SK-N-SH treated with all-trans-retinoic acid at 6 μM for 48 hours (cell line): ENCODE measurements around the gene PLXDC2.

Experiments used
- ATAC-seq: fragments of 200-7000 bp; cut with Tn5 transposase; 3 replicates; pipeline ENCODE4 v1.9.1; 2020; ENCODE audit warnings: mild to moderate bottlenecking, moderate library complexity
- ARNTL ChIP-seq: fragments of 450-650 bp; formaldehyde crosslinking; IDR thresholded peaks from 2 replicates; pipeline ENCODE4 v1.5.0; 2020; ENCODE audit warnings: low read depth, mild to moderate bottlenecking, moderate library complexity, borderline replicate concordance
- CSDC2 ChIP-seq: fragments of 250-450 bp; sonication (Bioruptor Pico); IDR thresholded peaks from 2 replicates; pipeline ENCODE4 v1.5.0; 2020; ENCODE audit warnings: mild to moderate bottlenecking, moderate library complexity
- ESRRG ChIP-seq: fragments of 250-450 bp; sonication (Bioruptor Pico); IDR thresholded peaks from 2 replicates; pipeline ENCODE4 v1.6.1; 2021; ENCODE audit warnings: mild to moderate bottlenecking
- GLIS3 ChIP-seq: fragments of 250-450 bp; sonication (Bioruptor Pico); IDR thresholded peaks from 2 replicates; pipeline ENCODE4 v1.5.0; 2020; ENCODE audit warnings: mild to moderate bottlenecking, moderate library complexity
- ISL1 ChIP-seq: fragments of 250-450 bp; sonication (Bioruptor Pico); IDR thresholded peaks from 2 replicates; pipeline ENCODE4 v2.1.2; 2022; ENCODE audit warnings: mild to moderate bottlenecking, moderate library complexity
- OSR1 ChIP-seq: fragments of 250-450 bp; sonication (Bioruptor Pico); IDR thresholded peaks from 2 replicates; pipeline ENCODE4 v1.8.0; 2022; ENCODE audit warnings: moderate library complexity, mild to moderate bottlenecking, inconsistent platforms
- PPARA ChIP-seq: fragments of 250-450 bp; sonication (Bioruptor Pico); IDR thresholded peaks from 2 replicates; pipeline ENCODE4 v1.5.0; 2020; ENCODE audit warnings: mild to moderate bottlenecking, borderline replicate concordance
- SNAI2 ChIP-seq: fragments of 250-450 bp; sonication (Bioruptor Pico); IDR thresholded peaks from 2 replicates; pipeline ENCODE4 v1.5.0; 2020; ENCODE audit warnings: mild to moderate bottlenecking, moderate library complexity
- TCF4 ChIP-seq: fragments of 250-450 bp; sonication (Bioruptor Pico); IDR thresholded peaks from 2 replicates; pipeline ENCODE4 v1.8.0; 2021; ENCODE audit warnings: mild to moderate bottlenecking, moderate library complexity, borderline replicate concordance
- TOX ChIP-seq: fragments of 250-450 bp; sonication (Bioruptor Pico); IDR thresholded peaks from 2 replicates; pipeline ENCODE4 v1.8.0; 2021; ENCODE audit warnings: mild to moderate bottlenecking, moderate library complexity, borderline replicate concordance
- ZC3H10 ChIP-seq: fragments of 250-450 bp; sonication (Bioruptor Pico); IDR thresholded peaks from 2 replicates; pipeline ENCODE4 v1.5.1; 2021; ENCODE audit warnings: mild to moderate bottlenecking, moderate library complexity
- ZFP3 ChIP-seq: fragments of 250-450 bp; sonication (Bioruptor Pico); IDR thresholded peaks from 2 replicates; pipeline ENCODE4 v1.5.0; 2020; ENCODE audit warnings: mild to moderate bottlenecking, moderate library complexity
- ZFP30 ChIP-seq: fragments of 450-650 bp; formaldehyde crosslinking; IDR thresholded peaks from 2 replicates; pipeline ENCODE4 v1.5.0; 2022; ENCODE audit warnings: mild to moderate bottlenecking, moderate library complexity
- ZNF565 ChIP-seq: fragments of 450-650 bp; formaldehyde crosslinking; conservative IDR thresholded peaks from 2 replicates; pipeline ENCODE4 v1.5.0; 2020; ENCODE audit warnings: low read depth, mild to moderate bottlenecking, moderate library complexity
- ZNF70 ChIP-seq: fragments of 450-650 bp; formaldehyde crosslinking; IDR thresholded peaks from 2 replicates; pipeline ENCODE4 v1.5.0; 2020; ENCODE audit warnings: mild to moderate bottlenecking, moderate library complexity
- ZNF8 ChIP-seq: fragments of 450-650 bp; formaldehyde crosslinking; IDR thresholded peaks from 2 replicates; pipeline ENCODE4 v1.5.0; 2020; ENCODE audit warnings: mild to moderate bottlenecking, moderate library complexity
- TF ChIP-seq, protein P1 (sequence below): fragments of 250-450 bp; sonication (Bioruptor Pico); IDR thresholded peaks from 2 replicates; pipeline ENCODE4 v1.5.1; 2021; ENCODE audit warnings: mild to moderate bottlenecking, moderate library complexity
- TF ChIP-seq, protein P2 (sequence below): fragments of 250-450 bp; sonication (Bioruptor Pico); IDR thresholded peaks from 2 replicates; pipeline ENCODE4 v1.5.0; 2020; ENCODE audit warnings: mild to moderate bottlenecking, moderate library complexity
- TF ChIP-seq, protein P3 (sequence below): fragments of 250-450 bp; sonication (Bioruptor Pico); IDR thresholded peaks from 2 replicates; pipeline ENCODE4 v1.5.1; 2020; ENCODE audit warnings: low read depth, mild to moderate bottlenecking, moderate library complexity
- TF ChIP-seq, protein P4 (sequence below): fragments of 250-450 bp; sonication (Bioruptor Pico); IDR thresholded peaks from 2 replicates; pipeline ENCODE4 v1.8.0; 2021; ENCODE audit warnings: low read depth, mild to moderate bottlenecking, moderate library complexity, borderline replicate concordance

PLXDC2 gene

DNA sequence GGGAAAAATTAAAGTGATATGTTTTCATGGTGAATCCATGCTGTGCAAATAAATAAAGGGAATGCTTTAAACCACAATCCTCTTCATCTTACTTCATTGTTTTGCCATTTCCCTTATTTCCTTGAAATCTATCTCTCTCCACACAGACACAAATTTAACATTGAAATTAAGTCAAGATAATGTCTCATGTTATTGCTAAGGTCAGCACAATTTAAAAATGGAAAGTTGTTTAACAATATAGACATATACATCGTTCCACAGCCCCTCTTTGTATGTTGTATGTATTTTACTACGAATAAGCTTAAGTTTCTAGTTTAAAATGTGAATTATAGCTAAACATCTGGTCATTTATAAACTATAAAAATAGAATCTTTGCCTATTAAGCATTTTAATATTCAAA is 256.9 kb downstream of the PLXDC2 start (continued):
- TF ChIP-seq, protein P1, sequence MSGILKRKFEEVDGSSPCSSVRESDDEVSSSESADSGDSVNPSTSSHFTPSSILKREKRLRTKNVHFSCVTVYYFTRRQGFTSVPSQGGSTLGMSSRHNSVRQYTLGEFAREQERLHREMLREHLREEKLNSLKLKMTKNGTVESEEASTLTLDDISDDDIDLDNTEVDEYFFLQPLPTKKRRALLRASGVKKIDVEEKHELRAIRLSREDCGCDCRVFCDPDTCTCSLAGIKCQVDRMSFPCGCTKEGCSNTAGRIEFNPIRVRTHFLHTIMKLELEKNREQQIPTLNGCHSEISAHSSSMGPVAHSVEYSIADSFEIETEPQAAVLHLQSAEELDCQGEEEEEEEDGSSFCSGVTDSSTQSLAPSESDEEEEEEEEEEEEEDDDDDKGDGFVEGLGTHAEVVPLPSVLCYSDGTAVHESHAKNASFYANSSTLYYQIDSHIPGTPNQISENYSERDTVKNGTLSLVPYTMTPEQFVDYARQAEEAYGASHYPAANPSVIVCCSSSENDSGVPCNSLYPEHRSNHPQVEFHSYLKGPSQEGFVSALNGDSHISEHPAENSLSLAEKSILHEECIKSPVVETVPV (CRISPR knock-in tag) = no peak
- no peak for TF ChIP-seq ZNF70 (CRISPR knock-in tag)
- TF ChIP-seq PPARA (CRISPR knock-in tag) = no peak
- TF ChIP-seq SNAI2 (CRISPR knock-in tag) = no peak
- no peak for TF ChIP-seq ZNF8 (CRISPR knock-in tag)
- no peak for TF ChIP-seq ARNTL
- TF ChIP-seq GLIS3 (CRISPR knock-in tag) = no peak
- TF ChIP-seq, protein P2, sequence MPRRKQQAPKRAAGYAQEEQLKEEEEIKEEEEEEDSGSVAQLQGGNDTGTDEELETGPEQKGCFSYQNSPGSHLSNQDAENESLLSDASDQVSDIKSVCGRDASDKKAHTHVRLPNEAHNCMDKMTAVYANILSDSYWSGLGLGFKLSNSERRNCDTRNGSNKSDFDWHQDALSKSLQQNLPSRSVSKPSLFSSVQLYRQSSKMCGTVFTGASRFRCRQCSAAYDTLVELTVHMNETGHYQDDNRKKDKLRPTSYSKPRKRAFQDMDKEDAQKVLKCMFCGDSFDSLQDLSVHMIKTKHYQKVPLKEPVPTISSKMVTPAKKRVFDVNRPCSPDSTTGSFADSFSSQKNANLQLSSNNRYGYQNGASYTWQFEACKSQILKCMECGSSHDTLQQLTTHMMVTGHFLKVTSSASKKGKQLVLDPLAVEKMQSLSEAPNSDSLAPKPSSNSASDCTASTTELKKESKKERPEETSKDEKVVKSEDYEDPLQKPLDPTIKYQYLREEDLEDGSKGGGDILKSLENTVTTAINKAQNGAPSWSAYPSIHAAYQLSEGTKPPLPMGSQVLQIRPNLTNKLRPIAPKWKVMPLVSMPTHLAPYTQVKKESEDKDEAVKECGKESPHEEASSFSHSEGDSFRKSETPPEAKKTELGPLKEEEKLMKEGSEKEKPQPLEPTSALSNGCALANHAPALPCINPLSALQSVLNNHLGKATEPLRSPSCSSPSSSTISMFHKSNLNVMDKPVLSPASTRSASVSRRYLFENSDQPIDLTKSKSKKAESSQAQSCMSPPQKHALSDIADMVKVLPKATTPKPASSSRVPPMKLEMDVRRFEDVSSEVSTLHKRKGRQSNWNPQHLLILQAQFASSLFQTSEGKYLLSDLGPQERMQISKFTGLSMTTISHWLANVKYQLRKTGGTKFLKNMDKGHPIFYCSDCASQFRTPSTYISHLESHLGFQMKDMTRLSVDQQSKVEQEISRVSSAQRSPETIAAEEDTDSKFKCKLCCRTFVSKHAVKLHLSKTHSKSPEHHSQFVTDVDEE (CRISPR knock-in tag) = no peak
- TF ChIP-seq CSDC2 = no peak
- TF ChIP-seq ZFP3 (CRISPR knock-in tag) = no peak

DNA sequence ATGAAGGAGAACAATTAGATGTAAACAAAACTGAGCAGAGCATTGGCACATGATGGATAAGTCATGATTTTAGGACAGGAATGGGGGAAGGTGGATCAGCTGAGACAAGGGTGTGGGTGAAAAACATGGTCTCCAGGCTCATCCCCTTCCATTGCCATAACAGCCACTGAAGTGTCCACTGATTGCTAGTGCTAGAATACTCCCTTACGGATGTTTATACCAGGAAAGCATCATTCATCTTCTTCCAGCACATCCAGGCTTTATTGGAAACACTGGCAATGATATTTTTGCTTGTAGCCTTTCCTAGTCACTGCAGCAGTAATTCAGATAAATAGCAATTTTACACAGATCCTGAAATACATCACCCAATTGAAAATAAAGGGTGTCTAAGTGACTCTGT is 259.5 kb downstream of the PLXDC2 start:
- TF ChIP-seq ARNTL = no peak
- no peak for TF ChIP-seq SNAI2 (CRISPR knock-in tag)
- TF ChIP-seq CSDC2 = no peak
- TF ChIP-seq TCF4 (CRISPR knock-in tag) = no peak
- TF ChIP-seq ZNF70 (CRISPR knock-in tag) = no peak
- no peak for TF ChIP-seq ZNF8 (CRISPR knock-in tag)
- TF ChIP-seq ZC3H10 (CRISPR knock-in tag) = no peak
- TF ChIP-seq, protein P3, sequence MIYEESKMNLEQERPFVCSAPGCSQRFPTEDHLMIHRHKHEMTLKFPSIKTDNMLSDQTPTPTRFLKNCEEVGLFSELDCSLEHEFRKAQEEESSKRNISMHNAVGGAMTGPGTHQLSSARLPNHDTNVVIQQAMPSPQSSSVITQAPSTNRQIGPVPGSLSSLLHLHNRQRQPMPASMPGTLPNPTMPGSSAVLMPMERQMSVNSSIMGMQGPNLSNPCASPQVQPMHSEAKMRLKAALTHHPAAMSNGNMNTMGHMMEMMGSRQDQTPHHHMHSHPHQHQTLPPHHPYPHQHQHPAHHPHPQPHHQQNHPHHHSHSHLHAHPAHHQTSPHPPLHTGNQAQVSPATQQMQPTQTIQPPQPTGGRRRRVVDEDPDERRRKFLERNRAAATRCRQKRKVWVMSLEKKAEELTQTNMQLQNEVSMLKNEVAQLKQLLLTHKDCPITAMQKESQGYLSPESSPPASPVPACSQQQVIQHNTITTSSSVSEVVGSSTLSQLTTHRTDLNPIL = no peak
- TF ChIP-seq ISL1 (CRISPR knock-in tag) = no peak
- TF ChIP-seq, protein P4, sequence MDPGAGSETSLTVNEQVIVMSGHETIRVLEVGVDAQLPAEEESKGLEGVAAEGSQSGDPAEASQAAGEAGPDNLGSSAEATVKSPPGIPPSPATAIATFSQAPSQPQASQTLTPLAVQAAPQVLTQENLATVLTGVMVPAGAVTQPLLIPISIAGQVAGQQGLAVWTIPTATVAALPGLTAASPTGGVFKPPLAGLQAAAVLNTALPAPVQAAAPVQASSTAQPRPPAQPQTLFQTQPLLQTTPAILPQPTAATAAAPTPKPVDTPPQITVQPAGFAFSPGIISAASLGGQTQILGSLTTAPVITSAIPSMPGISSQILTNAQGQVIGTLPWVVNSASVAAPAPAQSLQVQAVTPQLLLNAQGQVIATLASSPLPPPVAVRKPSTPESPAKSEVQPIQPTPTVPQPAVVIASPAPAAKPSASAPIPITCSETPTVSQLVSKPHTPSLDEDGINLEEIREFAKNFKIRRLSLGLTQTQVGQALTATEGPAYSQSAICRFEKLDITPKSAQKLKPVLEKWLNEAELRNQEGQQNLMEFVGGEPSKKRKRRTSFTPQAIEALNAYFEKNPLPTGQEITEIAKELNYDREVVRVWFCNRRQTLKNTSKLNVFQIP = no peak
- no peak for TF ChIP-seq TOX (CRISPR knock-in tag)
- TF ChIP-seq ZNF565 = no peak
- TF ChIP-seq ESRRG (CRISPR knock-in tag) = no peak
- TF ChIP-seq OSR1 = no peak
- TF ChIP-seq, protein P2 (CRISPR knock-in tag) = no peak
- TF ChIP-seq, protein P1 (CRISPR knock-in tag) = no peak
- no peak for TF ChIP-seq ZFP30 (CRISPR knock-in tag)
- no peak for ATAC-seq
